Measurements from ENCODE around the gene SIGLEC11. TPM values are rescaled to one million over a fixed set of nuclear protein-coding genes. Genes with fewer than 3 reads are reported as not detected.

Gene SIGLEC11
- total RNA-seq, 1 donor from 2014 or later, result 0.27 TPM

GRCh38 chr19:49931293-49932040 lies 29.5 kb downstream of the SIGLEC11 start:
- no peak overlapping the region for H3K27ac Mint-ChIP-seq
- no peak for DNase-seq (ENCODE audit: extremely low spot score, unreplicated experiment)
- H3K36me3 Mint-ChIP-seq, result peaks cover 25% of the 10 kb centered on the region
- H3K27me3 Mint-ChIP-seq, result peaks cover 4% of the 10 kb centered on the region
- H3K4me3 Mint-ChIP-seq, result peak overlapping the region; percentile 51
- peaks cover 4% of the 10 kb centered on the region for H3K9me3 Mint-ChIP-seq
- no peak for TF ChIP-seq CTCF (conservative IDR thresholded peaks at IDR 0.05)
- H3K4me1 Mint-ChIP-seq (ENCODE audit: unreplicated experiment), result peaks cover 20% of the 10 kb centered on the region

- H3K4me1 Mint-ChIP-seq (ENCODE audit: unreplicated experiment), result peaks cover 20% of the 10 kb centered on the region
- H3K4me3 Mint-ChIP-seq, result peak overlapping the region; percentile 98
- peak overlapping the region; percentile 100 for H3K27ac Mint-ChIP-seq
- no peak for DNase-seq (ENCODE audit: extremely low spot score, unreplicated experiment)
- peaks cover 25% of the 10 kb centered on the region for H3K36me3 Mint-ChIP-seq
- H3K27me3 Mint-ChIP-seq, result no peaks in the 10 kb centered on the region
- H3K9me3 Mint-ChIP-seq, result peaks cover 4% of the 10 kb centered on the region
- no peak for TF ChIP-seq CTCF (conservative IDR thresholded peaks at IDR 0.05)
Measured at GRCh38 chr19:49930483-49931011, 30.4 kb downstream of the SIGLEC11 start.

GRCh38 chr19:49929611-49930482 lies 31.1 kb downstream of the SIGLEC11 start:
- H3K27me3 Mint-ChIP-seq, result no peaks in the 10 kb centered on the region
- peak overlapping the region; percentile 98 for H3K4me3 Mint-ChIP-seq
- H3K36me3 Mint-ChIP-seq, result peaks cover 25% of the 10 kb centered on the region

GRCh38 chr19:49929121-49929610 lies 31.8 kb downstream of the SIGLEC11 start, which contains the start of the genes ATF5 and NUP62:
Gene ATF5, plus strand, starts transcription at chr19:49929205. Its CDS starts 1,646 bp downstream, at chr19:49930851.
Gene NUP62, minus strand, starts transcription at chr19:49929504. Its CDS starts 19,697 bp downstream, at chr19:49909807.
- Mint-ChIP-seq H3K36me3 (peaks cover 25% of the 10 kb centered on the region), H3K9me3 (peaks cover 4% of the 10 kb centered on the region), H3K4me1 (ENCODE audit: unreplicated experiment) (peaks cover 20% of the 10 kb centered on the region), H3K27me3 (no peaks in the 10 kb centered on the region), H3K27ac (peak within 1 kb of the TSS; percentile 100), H3K4me3 (peak within 1 kb of the TSS; percentile 98)
- peak; percentile 98 for DNase-seq (ENCODE audit: extremely low spot score, unreplicated experiment)
- TF ChIP-seq CTCF (conservative IDR thresholded peaks at IDR 0.05), result no peak

More at GRCh38 chr19:49929611-49930482, 31.1 kb downstream of the SIGLEC11 start:
- Mint-ChIP-seq H3K4me1 (ENCODE audit: unreplicated experiment) (peaks cover 20% of the 10 kb centered on the region), H3K27ac (peak overlapping the region; percentile 100), H3K9me3 (peaks cover 4% of the 10 kb centered on the region)
- TF ChIP-seq CTCF (conservative IDR thresholded peaks at IDR 0.05), result peak; percentile 39
- peak; percentile 93 for DNase-seq (ENCODE audit: extremely low spot score, unreplicated experiment)

- Mint-ChIP-seq H3K36me3 (peaks cover 21% of the 10 kb centered on the region), H3K27ac (peak overlapping the region; percentile 60), H3K4me3 (peak overlapping the region; percentile 98), H3K27me3 (no peaks in the 10 kb centered on the region), H3K9me3 (peaks cover 4% of the 10 kb centered on the region), H3K4me1 (ENCODE audit: unreplicated experiment) (peaks cover 20% of the 10 kb centered on the region)
- no peak for TF ChIP-seq CTCF (conservative IDR thresholded peaks at IDR 0.05)
- DNase-seq (ENCODE audit: extremely low spot score, unreplicated experiment), result no peak
Measured at GRCh38 chr19:49927526-49928264, 33.3 kb downstream of the SIGLEC11 start.

All from type B pancreatic cell (in vitro differentiated cells).